ENCODE data around the gene TBL1XR1.

DNA sequence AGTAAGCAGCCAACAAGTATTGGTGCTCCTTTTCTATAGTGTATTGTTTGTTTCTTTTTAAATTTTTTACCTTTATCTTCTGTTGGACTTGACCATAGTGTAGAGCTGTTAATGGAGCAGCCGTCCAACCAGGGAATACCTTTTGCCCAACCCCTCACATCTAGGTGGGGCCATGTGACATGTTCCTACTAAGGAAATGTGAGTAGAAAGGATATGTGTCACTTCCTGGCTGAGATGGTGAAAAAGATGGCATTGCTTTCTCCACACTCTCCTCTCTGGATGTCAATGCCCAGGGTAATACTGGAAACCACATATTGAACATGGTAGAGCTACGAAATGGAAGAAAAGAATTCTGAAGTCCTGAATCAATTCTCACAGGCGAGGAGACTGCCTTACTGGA lies 218.8 kb downstream of the TBL1XR1 start:
- TF ChIP-seq CTCF (conservative IDR thresholded peaks at IDR 0.05 in 1 of 2, IDR thresholded peaks at IDR 0.05 in 1 of 2; ENCODE audit: extremely low read depth in 1 of 2, insufficient read depth in 1 of 2, low read depth in 1 of 2, low read length in 2 of 2) (no peak), EZH2 (IDR thresholded peaks at IDR 0.05; ENCODE audit: borderline replicate concordance, low read length) (no peak)
